RPMI8226 (cell line): ENCODE results near the gene MON1A.
A peak's percentile ranks its signal among the peaks of the same experiment; 100 is the strongest.
"Not testable (repeated sequence)": the region's sequence is repeated elsewhere in the genome, so short reads cannot be mapped to it uniquely, and the experiment has no call there.

Experiments used
- DNase-seq: peaks from one replicate; pipeline ENCODE4 v3.0.0-alpha.2; 2015

MON1A gene

GRCh38 chr3:49916686-49917085 lies 12.9 kb downstream of the MON1A start:
- DNase-seq = no peak

- DNase-seq = no peak
These were observed 14.7 kb downstream of the MON1A start for GRCh38 chr3:49914906-49915305.

- DNase-seq = no peak
These were observed 16.7 kb downstream of the MON1A start for GRCh38 chr3:49912881-49913281.

- no peak for DNase-seq
These were observed 18.0 kb downstream of the MON1A start for GRCh38 chr3:49911611-49912010.

GRCh38 chr3:49911124-49911420 lies 18.5 kb downstream of the MON1A start:
- no peak for DNase-seq

- DNase-seq = no peak
These were observed 19.0 kb downstream of the MON1A start for GRCh38 chr3:49910409-49911123.

- DNase-seq = no peak
These were observed 21.0 kb downstream of the MON1A start for GRCh38 chr3:49908373-49909199.

GRCh38 chr3:49906073-49906743 lies 23.4 kb downstream of the MON1A start:
- DNase-seq = peak; percentile 66

GRCh38 chr3:49904448-49904847 lies 25.2 kb downstream of the MON1A start:
- DNase-seq = not testable (repeated sequence)

GRCh38 chr3:49903451-49904424 lies 25.9 kb downstream of the MON1A start, which contains the start of gene MST1R:
Gene MST1R (minus strand): TSS chr3:49903873. CDS start chr3:49903609, 264 bp downstream.
- DNase-seq = peak; percentile 87

- DNase-seq = no peak
These were observed 26.9 kb downstream of the MON1A start for GRCh38 chr3:49902511-49903345.

GRCh38 chr3:49901366-49902339 lies 28.0 kb downstream of the MON1A start:
- peak; percentile 35 for DNase-seq

- DNase-seq = peak; percentile 91
These were observed 29.0 kb downstream of the MON1A start for GRCh38 chr3:49900491-49901153.

- peak; percentile 32 for DNase-seq
These were observed 29.8 kb downstream of the MON1A start for GRCh38 chr3:49899815-49900214.

GRCh38 chr3:49898991-49899390 lies 30.6 kb downstream of the MON1A start:
- DNase-seq = no peak

GRCh38 chr3:49896345-49896744 lies 33.3 kb downstream of the MON1A start:
- DNase-seq = no peak

- DNase-seq = no peak
These were observed 33.8 kb downstream of the MON1A start for GRCh38 chr3:49895791-49896190.

GRCh38 chr3:49889296-49889695 lies 40.3 kb downstream of the MON1A start:
- no peak for DNase-seq

GRCh38 chr3:49886922-49887265 lies 42.7 kb downstream of the MON1A start:
- DNase-seq = no peak

GRCh38 chr3:49883998-49884397 lies 45.6 kb downstream of the MON1A start:
- DNase-seq = no peak
